Measurements from ENCODE around the gene GLRA1.
"Not testable (repeated sequence)": the region's sequence is repeated elsewhere in the genome, so short reads cannot be mapped to it uniquely, and the experiment has no call there.

The GLRA1 gene

GRCh38 chr5:151900891-151901290 lies 23.8 kb downstream of the GLRA1 start:
- no peak overlapping the region for H3K4me3 ChIP-seq (ENCODE audit: low read depth, low read length)
- TF ChIP-seq, protein P1, sequence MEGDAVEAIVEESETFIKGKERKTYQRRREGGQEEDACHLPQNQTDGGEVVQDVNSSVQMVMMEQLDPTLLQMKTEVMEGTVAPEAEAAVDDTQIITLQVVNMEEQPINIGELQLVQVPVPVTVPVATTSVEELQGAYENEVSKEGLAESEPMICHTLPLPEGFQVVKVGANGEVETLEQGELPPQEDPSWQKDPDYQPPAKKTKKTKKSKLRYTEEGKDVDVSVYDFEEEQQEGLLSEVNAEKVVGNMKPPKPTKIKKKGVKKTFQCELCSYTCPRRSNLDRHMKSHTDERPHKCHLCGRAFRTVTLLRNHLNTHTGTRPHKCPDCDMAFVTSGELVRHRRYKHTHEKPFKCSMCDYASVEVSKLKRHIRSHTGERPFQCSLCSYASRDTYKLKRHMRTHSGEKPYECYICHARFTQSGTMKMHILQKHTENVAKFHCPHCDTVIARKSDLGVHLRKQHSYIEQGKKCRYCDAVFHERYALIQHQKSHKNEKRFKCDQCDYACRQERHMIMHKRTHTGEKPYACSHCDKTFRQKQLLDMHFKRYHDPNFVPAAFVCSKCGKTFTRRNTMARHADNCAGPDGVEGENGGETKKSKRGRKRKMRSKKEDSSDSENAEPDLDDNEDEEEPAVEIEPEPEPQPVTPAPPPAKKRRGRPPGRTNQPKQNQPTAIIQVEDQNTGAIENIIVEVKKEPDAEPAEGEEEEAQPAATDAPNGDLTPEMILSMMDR (IDR thresholded peaks at IDR 0.05; ENCODE audit: insufficient read depth, low read depth, low read length, missing control alignments) = no peak
- no peak for DNase-seq (ENCODE audit: low read depth)

DNA sequence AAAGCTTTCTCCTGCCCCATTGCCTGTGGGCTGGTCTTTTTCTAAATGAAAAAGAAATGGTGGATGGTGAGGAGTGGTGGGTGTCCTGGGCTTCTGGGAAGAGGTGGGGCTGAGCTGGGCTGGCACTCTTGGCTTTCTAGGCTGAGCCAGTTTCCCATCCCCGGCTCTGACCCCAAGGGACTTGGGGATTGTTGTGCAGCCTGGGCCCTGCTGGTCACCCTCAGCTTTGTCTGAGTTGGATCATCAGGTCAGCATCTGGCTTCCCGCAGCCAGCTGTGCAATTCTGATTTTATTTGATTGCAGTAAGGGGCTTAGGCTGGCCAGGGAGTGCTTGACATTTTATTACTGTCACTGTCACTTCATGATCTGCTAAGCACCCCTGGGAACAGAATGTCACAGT lies 25.3 kb downstream of the GLRA1 start:
- H3K4me3 ChIP-seq (ENCODE audit: low read depth, low read length) = no peak overlapping the region
- no peak for DNase-seq (ENCODE audit: low read depth)
- TF ChIP-seq, protein P1 (IDR thresholded peaks at IDR 0.05; ENCODE audit: insufficient read depth, low read depth, low read length, missing control alignments) = no peak

GRCh38 chr5:151897896-151898295 lies 26.8 kb downstream of the GLRA1 start:
- TF ChIP-seq, protein P1 (IDR thresholded peaks at IDR 0.05; ENCODE audit: insufficient read depth, low read depth, low read length, missing control alignments) = no peak
- no peak overlapping the region for H3K4me3 ChIP-seq (ENCODE audit: low read depth, low read length)
- DNase-seq (ENCODE audit: low read depth) = peak; percentile 22

DNA sequence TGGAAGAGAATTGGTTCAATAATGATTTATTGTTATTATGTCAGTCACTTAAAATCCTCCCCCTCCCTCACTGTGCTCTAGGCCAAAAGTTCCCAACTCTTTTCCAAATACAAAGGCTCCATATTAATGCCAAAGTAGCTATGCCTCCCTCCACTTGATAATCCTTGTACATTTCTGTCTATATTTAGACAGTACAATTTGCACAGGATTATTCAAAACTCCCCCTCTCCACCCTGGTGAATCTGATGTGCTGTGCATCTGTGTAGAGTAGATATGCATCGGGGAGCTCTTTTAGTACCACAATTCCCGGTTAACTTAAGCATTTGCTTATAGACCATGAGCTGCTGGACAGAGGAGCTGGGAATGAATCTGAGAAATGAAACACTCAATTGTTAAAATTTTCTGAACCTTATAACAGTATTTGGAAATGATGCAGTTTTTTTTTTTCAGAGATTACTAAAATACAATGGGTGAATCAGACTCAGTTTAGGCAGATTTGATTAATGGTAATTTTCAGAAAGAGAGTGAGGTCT lies 27.6 kb downstream of the GLRA1 start:
- TF ChIP-seq, protein P1 (IDR thresholded peaks at IDR 0.05; ENCODE audit: insufficient read depth, low read depth, low read length, missing control alignments) = no peak
- DNase-seq (ENCODE audit: low read depth) = no peak
- H3K4me3 ChIP-seq (ENCODE audit: low read depth, low read length) = no peak overlapping the region

- no peak for DNase-seq (ENCODE audit: low read depth)
- no peak overlapping the region for H3K4me3 ChIP-seq (ENCODE audit: low read depth, low read length)
- TF ChIP-seq, protein P1 (IDR thresholded peaks at IDR 0.05; ENCODE audit: insufficient read depth, low read depth, low read length, missing control alignments) = no peak
Observed at GRCh38 chr5:151896031-151896691, 28.5 kb downstream of the GLRA1 start.

- no peak overlapping the region for H3K4me3 ChIP-seq (ENCODE audit: low read depth, low read length)
- DNase-seq (ENCODE audit: low read depth) = peak; percentile 9
- TF ChIP-seq, protein P1 (IDR thresholded peaks at IDR 0.05; ENCODE audit: insufficient read depth, low read depth, low read length, missing control alignments) = no peak
Observed at GRCh38 chr5:151895660-151896030, 29.0 kb downstream of the GLRA1 start.

DNA sequence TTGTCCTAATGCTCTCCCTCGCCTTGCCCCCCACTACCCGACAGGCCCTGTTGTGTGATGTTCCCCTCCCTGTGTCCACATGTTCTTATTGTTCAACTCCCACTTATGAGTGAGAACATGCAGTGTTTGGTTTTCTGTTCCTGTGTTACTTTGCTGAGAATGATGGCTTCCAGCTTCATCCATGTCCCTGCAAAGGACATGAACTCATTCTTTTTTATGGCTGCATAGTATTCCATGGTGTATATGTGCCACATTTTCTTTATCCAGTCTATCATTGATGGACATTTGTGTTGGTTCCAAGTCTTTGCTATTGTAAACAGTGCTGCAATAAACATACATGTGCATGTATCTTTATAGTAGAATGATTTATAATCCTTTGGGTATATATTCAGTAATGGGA lies 31.2 kb downstream of the GLRA1 start:
- not testable (repeated sequence) for H3K4me3 ChIP-seq (ENCODE audit: low read depth, low read length); DNase-seq (ENCODE audit: low read depth)

Data from GM12865 (cell line).